IMR-90 (cell line): ENCODE results near the gene UBASH3B.

ENCODE experiments used
- BHLHE40 ChIP-seq: fragments of 150-350 bp; IDR thresholded peaks from 2 replicates; pipeline ENCODE4 v1.6.1; 2016; ENCODE audit warnings: mild to moderate bottlenecking, low read depth, low read length
- CEBPB ChIP-seq: IDR thresholded peaks from 2 replicates; pipeline ENCODE4 v1.6.1; 2012; ENCODE audit warnings: low read depth, low read length, improper control_type of control experiment
- CTCF ChIP-seq: conservative IDR thresholded peaks from 2 replicates; pipeline ENCODE4 v1.5.1; 2012; ENCODE audit warnings: mild to moderate bottlenecking, low read depth, low read length, improper control_type of control experiment
- FOS ChIP-seq: fragments of 150-350 bp; IDR thresholded peaks from 2 replicates; pipeline ENCODE4 v1.6.1; 2016; ENCODE audit warnings: low read depth, low read length
- MXI1 ChIP-seq: IDR thresholded peaks from 2 replicates; pipeline ENCODE4 v1.6.1; 2012; ENCODE audit warnings: low read depth, mild to moderate bottlenecking, low read length, moderate library complexity, borderline replicate concordance
- POLR2A ChIP-seq: IDR thresholded peaks from 2 replicates; pipeline ENCODE4 v1.6.1; 2012; ENCODE audit warnings: mild to moderate bottlenecking, low read depth, low read length
- RAD21 ChIP-seq: IDR thresholded peaks from 2 replicates; pipeline ENCODE4 v1.6.1; 2012; ENCODE audit warnings: low read length, improper control_type of control experiment
- SMC3 ChIP-seq: fragments of 150-350 bp; IDR thresholded peaks from 2 replicates; pipeline ENCODE4 v1.6.1; 2016; ENCODE audit warnings: low read depth, mild to moderate bottlenecking, antibody characterized with exemption, low read length, moderate library complexity

- TF ChIP-seq CTCF (no peak), RAD21 (no peak), CEBPB (no peak), FOS (no peak), SMC3 (no peak), POLR2A (no peak), BHLHE40 (no peak), MXI1 (no peak)
Measured at GRCh38 chr11:122750049-122750448, 94.5 kb downstream of the UBASH3B start.
